A673 (cell line): ENCODE data around the gene PRR30.

Experiments
- EZH2 ChIP-seq: fragments of 200-600 bp; sonication (generic); IDR thresholded peaks from 2 replicates; pipeline ENCODE4 v1.6.1; 2017; ENCODE audit warnings: borderline replicate concordance, low read depth, mild to moderate bottlenecking, mixed read lengths, antibody characterized with exemption, low read length; ENCODE audit not compliant: poor library complexity, severe bottlenecking
- TF ChIP-seq, protein P1 (sequence below): fragments of 300-800, 200-600 bp; sonication (generic); conservative IDR thresholded peaks from 2 replicates; pipeline ENCODE4 v1.5.1; 2017; ENCODE audit warnings: low read depth, mild to moderate bottlenecking, antibody characterized with exemption, low read length, moderate library complexity, mixed read lengths

DNA sequence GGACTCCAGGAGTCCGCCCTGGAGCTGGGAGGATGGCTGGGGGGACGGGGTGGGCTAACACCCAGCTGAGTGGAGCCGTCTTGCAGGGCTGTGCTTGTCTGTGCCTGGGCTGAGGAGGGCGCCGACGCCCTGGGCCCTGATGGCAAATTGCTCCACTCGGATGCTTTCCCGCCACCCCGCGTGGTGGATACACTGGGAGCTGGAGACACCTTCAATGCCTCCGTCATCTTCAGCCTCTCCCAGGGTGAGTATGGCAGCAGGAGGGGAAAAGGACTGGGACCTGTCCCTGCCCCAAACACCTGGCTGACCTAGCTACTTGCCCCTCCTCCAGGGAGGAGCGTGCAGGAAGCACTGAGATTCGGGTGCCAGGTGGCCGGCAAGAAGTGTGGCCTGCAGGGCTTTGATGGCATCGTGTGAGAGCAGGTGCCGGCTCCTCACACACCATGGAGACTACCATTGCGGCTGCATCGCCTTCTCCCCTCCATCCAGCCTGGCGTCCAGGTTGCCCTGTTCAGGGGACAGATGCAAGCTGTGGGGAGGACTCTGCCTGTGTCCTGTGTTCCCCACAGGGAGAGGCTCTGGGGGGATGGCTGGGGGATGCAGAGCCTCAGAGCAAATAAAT, 39.8 kb downstream of the PRR30 start:
- TF ChIP-seq, protein P1, sequence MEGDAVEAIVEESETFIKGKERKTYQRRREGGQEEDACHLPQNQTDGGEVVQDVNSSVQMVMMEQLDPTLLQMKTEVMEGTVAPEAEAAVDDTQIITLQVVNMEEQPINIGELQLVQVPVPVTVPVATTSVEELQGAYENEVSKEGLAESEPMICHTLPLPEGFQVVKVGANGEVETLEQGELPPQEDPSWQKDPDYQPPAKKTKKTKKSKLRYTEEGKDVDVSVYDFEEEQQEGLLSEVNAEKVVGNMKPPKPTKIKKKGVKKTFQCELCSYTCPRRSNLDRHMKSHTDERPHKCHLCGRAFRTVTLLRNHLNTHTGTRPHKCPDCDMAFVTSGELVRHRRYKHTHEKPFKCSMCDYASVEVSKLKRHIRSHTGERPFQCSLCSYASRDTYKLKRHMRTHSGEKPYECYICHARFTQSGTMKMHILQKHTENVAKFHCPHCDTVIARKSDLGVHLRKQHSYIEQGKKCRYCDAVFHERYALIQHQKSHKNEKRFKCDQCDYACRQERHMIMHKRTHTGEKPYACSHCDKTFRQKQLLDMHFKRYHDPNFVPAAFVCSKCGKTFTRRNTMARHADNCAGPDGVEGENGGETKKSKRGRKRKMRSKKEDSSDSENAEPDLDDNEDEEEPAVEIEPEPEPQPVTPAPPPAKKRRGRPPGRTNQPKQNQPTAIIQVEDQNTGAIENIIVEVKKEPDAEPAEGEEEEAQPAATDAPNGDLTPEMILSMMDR = no peak
- no peak for TF ChIP-seq EZH2
